Heart left ventricle (tissue), 13 donors: ENCODE data around the gene CDC42EP3.

ENCODE experiments used
- CTCF ChIP-seq, 12 donors: fragments of 200-600 bp; sonication (generic) in 4 of 12; IDR thresholded peaks; one replicate each; pipeline versions ENCODE4 v1.5.0 to v1.8.0; 2018 to 2022; ENCODE audit warnings: antibody characterized with exemption in 12 of 12, mild to moderate bottlenecking in 5 of 12
- POLR2A ChIP-seq, 2 donors: fragments of 450-650 bp; IDR thresholded peaks; one replicate each; pipeline ENCODE4 v1.6.1; 2017; ENCODE audit warnings: antibody characterized with exemption in 2 of 2, mild to moderate bottlenecking in 2 of 2, moderate library complexity in 2 of 2
- donor health status: ischemic (EF 13 %, LVEDD 7.1; RV severe dilation, severe dysfunction).
- donor health status: DM: no; HTN: yes; CAD: no.
- donor health status: DM: no; HTN: no; CAD: no.
- donor health status: ischemic (EF 25% LVEDD 6.9; RV normal size, moderate dysfunction).
- donor health status: ischemic (EF 25% LVEDD 5.7; RV mildly dilated, moderate dysfunction).
- donor health status: ischemic (EF 35%, LVEDD 5.7; RV mildly dilated, moderate dysfunction).
- donor health status: nonischemic (EF 11% LVEDD 7.7; RV severe dilation, severe dysfunction).
- donor health status: DM: yes; HTN: yes; CAD: no.
- donor health status: PGD.
- donor health status: ischemic (EF 29% LVEDD 5.4; RV normal size, mild dysfunction).
- donor health status: nonischemic (EF 23%, LVEDD 6.1; RV moderate dilation, normal function).

GRCh38 chr2:37623971-37624900, 47.2 kb downstream of the CDC42EP3 start:
- no peak for TF ChIP-seq CTCF (IDR thresholded peaks at IDR 0.05)
- no peak for TF ChIP-seq POLR2A (IDR thresholded peaks at IDR 0.05)
